Calu3 (cell line): ENCODE measurements around the gene KRT77. TPM values are rescaled to one million over a fixed set of nuclear protein-coding genes. Genes with fewer than 3 reads are reported as not detected.

ENCODE experiments used
- BruUV-seq: library from RNA; stranded (reverse); fragments of 400-500 nt; replicated peaks from 2 replicates; lab custom pipeline; 2021; lab: Mats Ljungman, UMichigan
- CTCF ChIA-PET: fragments of 300-600 bp; sonication (Branson Sonifier 250); formaldehyde crosslinking; loops from one replicate; lab custom pipeline; 2022; ENCODE audit warnings: antibody characterized with exemption; lab: Charles Lee
- DNase-seq: peaks from one replicate; pipeline ENCODE4 v3.0.0; 2022
- H3K27ac Mint-ChIP-seq: one replicate; pipeline ENCODE4 v1.8.0; 2022; ENCODE audit warnings: mixed read lengths; ENCODE audit not compliant: unreplicated experiment
- H3K27me3 Mint-ChIP-seq: one replicate; pipeline ENCODE4 v1.8.0; 2022; ENCODE audit warnings: mixed read lengths; ENCODE audit not compliant: unreplicated experiment
- H3K36me3 Mint-ChIP-seq: one replicate; pipeline ENCODE4 v1.8.0; 2022; ENCODE audit warnings: mild to moderate bottlenecking, moderate library complexity, mixed read lengths; ENCODE audit not compliant: insufficient read depth, unreplicated experiment
- H3K4me1 Mint-ChIP-seq: one replicate; pipeline ENCODE4 v1.8.0; 2022; ENCODE audit warnings: mild to moderate bottlenecking, low read depth, mixed read lengths; ENCODE audit not compliant: unreplicated experiment
- H3K4me3 Mint-ChIP-seq: one replicate; pipeline ENCODE4 v1.8.0; 2022; ENCODE audit warnings: mild to moderate bottlenecking, low read depth, moderate library complexity, mixed read lengths; ENCODE audit not compliant: unreplicated experiment
- H3K9me3 Mint-ChIP-seq: one replicate; pipeline ENCODE4 v1.8.0; 2022; ENCODE audit warnings: low read depth, mixed read lengths; ENCODE audit not compliant: unreplicated experiment
- intact Hi-C: fragments of 100-400 bp; cut with micrococcal nuclease; formaldehyde crosslinking; loops from one replicate; pipeline ENCODE4 v1.10.0; 2022; ENCODE audit not compliant: unreplicated experiment
- total RNA-seq: library from RNA; stranded (reverse); gene quantifications from 2 replicates; pipeline ENCODE4 v1.2.3, GENCODE V29; 2022
- TF ChIP-seq, protein P1 (sequence below): fragments of 200-600 bp; IDR thresholded peaks from one replicate; pipeline ENCODE4 v1.8.0; 2022; ENCODE audit warnings: antibody characterized with exemption; ENCODE audit not compliant: unreplicated experiment

Gene KRT77
- total RNA-seq, 1 experiment from 2014 or later = not detected

DNA sequence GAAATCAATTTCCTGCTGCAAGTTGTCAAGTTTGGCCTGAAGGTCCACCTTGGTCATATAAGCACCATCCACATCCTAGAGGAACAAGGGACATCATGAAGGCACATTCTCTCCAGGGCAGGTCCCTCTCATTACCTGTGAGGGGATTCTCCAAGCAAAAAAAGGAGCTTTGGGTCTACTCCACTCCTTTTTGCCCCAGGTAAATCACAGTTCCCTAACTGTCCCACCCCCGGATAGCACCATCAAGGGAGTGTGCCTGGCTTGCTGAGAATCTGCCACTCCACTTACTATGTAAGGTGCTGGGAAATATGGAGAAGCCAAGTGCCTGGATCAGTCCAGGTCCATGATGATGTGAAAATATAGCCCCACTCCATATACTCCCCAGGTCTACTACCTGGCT, 25.7 kb downstream of the KRT77 start:
- Mint-ChIP-seq H3K27me3 (no peaks in the 10 kb centered on the region), H3K4me3 (no peak overlapping the region), H3K27ac (no peak overlapping the region), H3K36me3 (no peaks in the 10 kb centered on the region), H3K9me3 (no peaks in the 10 kb centered on the region), H3K4me1 (no peaks in the 10 kb centered on the region)
- CTCF ChIA-PET = no interaction called here
- BruUV-seq = no TSS peak
- no peak for DNase-seq
- intact Hi-C loops = no loop called here
- TF ChIP-seq, protein P1, sequence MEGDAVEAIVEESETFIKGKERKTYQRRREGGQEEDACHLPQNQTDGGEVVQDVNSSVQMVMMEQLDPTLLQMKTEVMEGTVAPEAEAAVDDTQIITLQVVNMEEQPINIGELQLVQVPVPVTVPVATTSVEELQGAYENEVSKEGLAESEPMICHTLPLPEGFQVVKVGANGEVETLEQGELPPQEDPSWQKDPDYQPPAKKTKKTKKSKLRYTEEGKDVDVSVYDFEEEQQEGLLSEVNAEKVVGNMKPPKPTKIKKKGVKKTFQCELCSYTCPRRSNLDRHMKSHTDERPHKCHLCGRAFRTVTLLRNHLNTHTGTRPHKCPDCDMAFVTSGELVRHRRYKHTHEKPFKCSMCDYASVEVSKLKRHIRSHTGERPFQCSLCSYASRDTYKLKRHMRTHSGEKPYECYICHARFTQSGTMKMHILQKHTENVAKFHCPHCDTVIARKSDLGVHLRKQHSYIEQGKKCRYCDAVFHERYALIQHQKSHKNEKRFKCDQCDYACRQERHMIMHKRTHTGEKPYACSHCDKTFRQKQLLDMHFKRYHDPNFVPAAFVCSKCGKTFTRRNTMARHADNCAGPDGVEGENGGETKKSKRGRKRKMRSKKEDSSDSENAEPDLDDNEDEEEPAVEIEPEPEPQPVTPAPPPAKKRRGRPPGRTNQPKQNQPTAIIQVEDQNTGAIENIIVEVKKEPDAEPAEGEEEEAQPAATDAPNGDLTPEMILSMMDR = no peak

DNA sequence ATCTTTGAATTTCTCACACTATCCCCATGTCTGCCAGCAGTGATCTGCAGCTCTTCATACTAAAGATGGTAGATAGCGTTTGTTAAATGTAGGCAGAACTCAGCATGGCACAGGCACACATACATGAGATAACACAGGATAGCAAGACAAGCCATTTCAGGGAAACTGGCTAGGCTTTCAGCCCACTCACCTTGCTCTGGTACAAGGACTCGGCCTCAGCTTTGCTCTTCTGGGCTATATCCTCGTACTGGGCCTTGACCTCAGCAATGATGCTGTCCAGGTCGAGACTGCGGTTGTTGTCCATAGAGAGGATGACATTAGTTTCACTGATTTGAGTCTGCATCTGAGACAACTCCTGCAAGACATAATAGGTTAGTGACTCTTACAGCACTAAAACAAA, 26.2 kb downstream of the KRT77 start:
- Mint-ChIP-seq H3K9me3 (no peaks in the 10 kb centered on the region), H3K27ac (no peak overlapping the region), H3K4me1 (no peaks in the 10 kb centered on the region), H3K27me3 (no peaks in the 10 kb centered on the region), H3K4me3 (no peak overlapping the region), H3K36me3 (no peaks in the 10 kb centered on the region)
- no peak for DNase-seq
- intact Hi-C loops = no loop called here
- CTCF ChIA-PET = no interaction called here
- TF ChIP-seq, protein P1 = no peak
- no TSS peak for BruUV-seq

DNA sequence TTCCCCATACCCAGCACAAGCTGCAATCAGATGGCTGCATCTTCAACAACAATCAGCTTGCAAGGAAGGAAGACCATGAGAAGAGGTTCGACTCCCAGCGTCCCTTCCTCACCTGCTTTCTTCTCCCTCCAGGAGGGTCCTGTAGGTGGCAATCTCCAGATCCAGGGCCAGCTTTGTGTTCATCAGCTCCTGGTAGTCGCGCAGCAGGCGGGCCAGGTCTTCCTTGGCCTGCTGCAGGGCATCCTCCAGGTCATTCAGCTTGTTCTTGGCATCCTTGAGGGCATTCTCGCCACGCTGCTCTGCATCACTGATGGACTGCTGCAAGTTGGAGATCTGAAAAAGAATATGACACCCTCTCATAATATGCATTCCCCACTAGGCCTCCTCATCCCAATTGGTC, 27.2 kb downstream of the KRT77 start:
- no peak overlapping the region for H3K27ac Mint-ChIP-seq
- H3K4me3 Mint-ChIP-seq = no peak overlapping the region
- H3K36me3 Mint-ChIP-seq = no peaks in the 10 kb centered on the region
- no peak for DNase-seq
- CTCF ChIA-PET = no interaction called here
- H3K9me3 Mint-ChIP-seq = no peaks in the 10 kb centered on the region
- no peaks in the 10 kb centered on the region for H3K4me1 Mint-ChIP-seq
- H3K27me3 Mint-ChIP-seq = no peaks in the 10 kb centered on the region
- BruUV-seq = no TSS peak
- intact Hi-C loops = no loop called here
- TF ChIP-seq, protein P1 = no peak

DNA sequence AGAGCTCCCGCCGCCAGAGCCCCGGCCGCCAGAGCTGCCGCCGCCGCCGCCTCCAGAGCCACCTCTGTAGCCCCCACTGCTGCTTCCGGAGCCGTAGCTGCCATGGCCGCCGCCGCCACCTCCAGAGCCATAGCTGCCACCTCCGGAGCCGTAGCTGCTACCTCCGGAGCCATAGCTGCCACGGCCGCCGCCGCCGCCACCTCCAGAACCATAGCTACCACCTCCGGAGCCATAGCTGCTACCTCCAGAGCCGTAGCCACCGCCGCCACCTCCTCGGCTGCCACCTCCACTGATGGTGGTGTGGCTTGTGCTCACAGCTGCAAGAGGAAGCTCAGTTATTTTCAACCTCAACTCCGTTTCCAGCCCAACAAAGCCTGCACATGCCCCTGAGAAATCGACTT, 28.0 kb downstream of the KRT77 start:
- intact Hi-C loops = no loop called here
- no peaks in the 10 kb centered on the region for H3K9me3 Mint-ChIP-seq
- H3K4me3 Mint-ChIP-seq = no peak overlapping the region
- H3K36me3 Mint-ChIP-seq = no peaks in the 10 kb centered on the region
- no peaks in the 10 kb centered on the region for H3K4me1 Mint-ChIP-seq
- no peak for DNase-seq
- H3K27ac Mint-ChIP-seq = no peak overlapping the region
- TF ChIP-seq, protein P1 = no peak
- CTCF ChIA-PET = no interaction called here
- no peaks in the 10 kb centered on the region for H3K27me3 Mint-ChIP-seq
- no TSS peak for BruUV-seq
